GM12874 (cell line): ENCODE data around the gene MAPK13.

Experiments
- TF ChIP-seq, protein P1 (sequence below): IDR thresholded peaks from 2 replicates; pipeline ENCODE4 v1.5.1; 2011; ENCODE audit warnings: low read depth, mild to moderate bottlenecking, control low read depth, low read length, moderate library complexity; ENCODE audit not compliant: insufficient read depth

Gene MAPK13

DNA sequence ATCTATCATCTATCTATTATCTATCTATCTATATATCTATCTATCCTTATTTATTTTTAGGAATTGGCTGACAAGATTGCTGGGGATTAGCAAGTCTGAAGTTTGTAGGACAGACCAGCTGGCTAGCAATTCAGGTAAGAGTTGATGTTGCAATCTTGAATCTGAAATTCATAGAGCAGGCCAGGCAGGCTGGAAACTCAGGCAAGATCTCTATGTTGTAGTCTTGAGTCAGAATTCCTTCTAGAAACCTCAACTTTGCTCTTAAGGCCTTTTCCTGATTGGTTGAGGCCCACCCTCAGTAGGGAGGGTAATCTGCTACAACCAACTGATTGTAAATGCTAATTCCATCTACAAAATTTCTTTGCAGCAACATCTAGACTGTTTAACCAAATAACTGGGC, 19.2 kb downstream of the MAPK13 start:
- TF ChIP-seq, protein P1, sequence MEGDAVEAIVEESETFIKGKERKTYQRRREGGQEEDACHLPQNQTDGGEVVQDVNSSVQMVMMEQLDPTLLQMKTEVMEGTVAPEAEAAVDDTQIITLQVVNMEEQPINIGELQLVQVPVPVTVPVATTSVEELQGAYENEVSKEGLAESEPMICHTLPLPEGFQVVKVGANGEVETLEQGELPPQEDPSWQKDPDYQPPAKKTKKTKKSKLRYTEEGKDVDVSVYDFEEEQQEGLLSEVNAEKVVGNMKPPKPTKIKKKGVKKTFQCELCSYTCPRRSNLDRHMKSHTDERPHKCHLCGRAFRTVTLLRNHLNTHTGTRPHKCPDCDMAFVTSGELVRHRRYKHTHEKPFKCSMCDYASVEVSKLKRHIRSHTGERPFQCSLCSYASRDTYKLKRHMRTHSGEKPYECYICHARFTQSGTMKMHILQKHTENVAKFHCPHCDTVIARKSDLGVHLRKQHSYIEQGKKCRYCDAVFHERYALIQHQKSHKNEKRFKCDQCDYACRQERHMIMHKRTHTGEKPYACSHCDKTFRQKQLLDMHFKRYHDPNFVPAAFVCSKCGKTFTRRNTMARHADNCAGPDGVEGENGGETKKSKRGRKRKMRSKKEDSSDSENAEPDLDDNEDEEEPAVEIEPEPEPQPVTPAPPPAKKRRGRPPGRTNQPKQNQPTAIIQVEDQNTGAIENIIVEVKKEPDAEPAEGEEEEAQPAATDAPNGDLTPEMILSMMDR = no peak

DNA sequence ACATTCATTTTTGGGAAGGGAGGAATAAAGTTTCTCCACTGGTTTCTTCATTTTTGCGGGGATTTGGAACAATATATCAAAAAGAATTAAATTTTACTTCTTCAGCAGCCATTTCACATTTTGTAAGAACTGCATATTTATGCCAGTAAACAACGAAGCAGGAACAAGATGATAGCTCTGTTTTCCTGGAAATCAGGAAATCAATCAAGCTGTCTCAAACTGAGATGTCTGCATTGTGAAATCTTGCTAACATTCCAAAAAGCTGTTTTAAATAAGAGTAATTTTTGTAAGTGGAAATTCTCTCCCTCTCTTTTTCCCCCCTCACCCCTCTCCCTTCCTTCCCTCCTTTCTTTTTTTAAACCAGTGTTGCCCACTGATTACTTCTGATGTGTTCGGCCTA, 20.0 kb downstream of the MAPK13 start:
- TF ChIP-seq, protein P1 = no peak

DNA sequence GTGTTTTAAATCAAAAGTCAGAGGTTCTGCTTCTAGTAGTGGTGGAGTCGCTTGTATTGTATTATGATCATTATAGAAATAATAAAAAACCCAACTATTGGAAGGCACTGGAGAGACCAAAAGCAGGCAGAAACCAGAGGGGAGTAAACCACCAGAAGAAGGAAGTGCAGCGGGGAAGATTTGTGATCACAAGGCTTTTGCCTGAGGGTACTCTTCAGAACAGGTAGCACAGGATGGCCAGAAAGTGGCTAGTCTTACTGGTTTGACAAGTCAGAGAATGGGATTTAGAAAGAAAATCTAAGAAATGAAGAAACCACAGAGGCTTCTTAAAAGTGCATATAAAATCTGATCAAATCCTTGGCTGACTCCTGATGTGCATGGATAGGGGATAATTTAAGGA, 24.0 kb downstream of the MAPK13 start:
- TF ChIP-seq, protein P1 = no peak

DNA sequence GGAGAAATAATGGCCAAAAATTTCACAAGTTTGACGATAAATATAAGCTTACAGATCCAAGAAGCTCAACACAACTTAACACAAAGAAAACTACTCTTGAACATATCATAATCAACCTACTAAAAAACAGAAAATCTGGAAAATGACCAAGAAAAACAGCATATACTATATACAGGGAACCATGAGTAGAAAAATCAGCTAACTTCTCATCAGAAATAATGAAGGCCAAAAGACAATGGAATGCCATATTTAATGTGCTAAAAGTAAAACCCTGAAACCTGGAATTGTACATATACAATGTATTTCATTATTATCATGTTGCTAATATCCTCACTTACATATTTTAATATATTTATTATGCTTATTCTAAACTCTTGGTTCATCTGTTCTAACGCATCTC, 25.3 kb downstream of the MAPK13 start:
- TF ChIP-seq, protein P1 = no peak

DNA sequence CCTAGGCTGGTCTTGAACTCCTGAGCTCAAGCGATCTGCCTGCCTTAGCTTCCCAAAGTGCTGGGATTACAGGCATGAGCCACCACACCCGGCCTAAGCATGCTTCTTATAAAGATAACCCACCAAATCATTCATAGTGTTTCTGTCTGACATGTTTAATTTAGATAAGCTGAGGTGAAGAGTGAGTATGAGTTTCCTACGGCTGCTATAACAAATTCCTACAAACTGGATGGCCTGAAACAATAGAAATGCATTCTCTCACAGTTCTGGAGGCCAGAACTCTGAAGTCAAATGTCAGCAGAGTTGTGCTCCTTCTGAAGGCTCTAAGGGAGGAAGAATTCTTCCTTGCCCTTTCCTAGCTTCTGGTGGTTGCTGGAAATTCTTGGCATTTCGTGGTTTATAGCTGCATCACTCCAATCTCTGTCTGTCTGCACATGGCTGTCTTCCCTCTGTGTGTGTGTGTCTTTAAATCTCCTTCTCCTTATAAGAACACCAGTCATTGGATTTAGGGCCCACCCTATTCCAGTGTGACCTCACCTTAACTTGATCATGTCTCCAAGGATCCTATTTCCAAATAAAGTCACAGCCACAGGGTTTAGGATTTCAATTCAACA, 29.9 kb downstream of the MAPK13 start:
- TF ChIP-seq, protein P1 = no peak

DNA sequence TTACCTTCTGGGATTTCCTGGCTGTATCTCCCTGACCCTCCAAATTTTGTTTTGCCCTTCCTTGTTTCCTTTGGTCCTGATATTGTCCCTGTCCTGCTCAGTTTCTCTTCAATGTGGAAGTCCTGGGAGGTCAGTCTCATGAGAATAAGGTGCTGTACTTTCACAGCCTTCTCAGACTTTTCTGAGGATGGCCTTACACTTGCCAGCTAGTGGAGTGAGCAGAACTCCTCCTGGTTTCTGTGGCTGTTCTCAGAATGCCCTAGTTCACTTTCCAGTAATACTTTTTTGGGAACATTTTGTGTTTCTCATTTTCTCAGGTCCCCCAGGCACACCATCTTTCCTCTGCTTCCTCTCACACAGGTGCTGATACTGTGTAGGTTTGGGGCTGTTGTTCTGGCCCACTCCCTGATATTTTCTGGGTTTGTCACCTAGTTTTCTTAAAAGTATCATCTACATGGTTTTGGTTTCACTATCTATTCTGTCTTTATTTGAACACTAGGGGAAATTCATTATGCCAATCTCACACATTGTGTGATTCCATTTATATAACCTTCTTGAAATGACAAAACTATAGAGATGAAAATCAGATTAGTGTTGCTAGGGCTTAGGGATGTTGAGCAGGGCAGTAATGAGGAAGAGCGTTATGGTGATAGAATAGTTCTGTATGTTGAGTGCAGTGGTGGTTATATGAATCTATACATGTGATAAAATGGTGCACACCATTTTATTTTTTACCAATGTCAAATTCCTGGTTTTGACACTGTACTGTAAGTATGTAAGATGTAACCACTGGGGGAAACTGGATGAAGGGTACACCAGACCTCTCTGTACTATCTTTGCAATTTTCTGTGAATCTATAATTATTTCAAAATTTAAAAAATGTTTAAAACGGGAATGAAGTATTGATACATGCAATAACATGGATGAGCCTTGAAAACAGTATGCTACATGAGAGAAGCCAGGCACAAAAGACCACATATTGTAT, 39.0 kb downstream of the MAPK13 start:
- TF ChIP-seq, protein P1 = no peak

DNA sequence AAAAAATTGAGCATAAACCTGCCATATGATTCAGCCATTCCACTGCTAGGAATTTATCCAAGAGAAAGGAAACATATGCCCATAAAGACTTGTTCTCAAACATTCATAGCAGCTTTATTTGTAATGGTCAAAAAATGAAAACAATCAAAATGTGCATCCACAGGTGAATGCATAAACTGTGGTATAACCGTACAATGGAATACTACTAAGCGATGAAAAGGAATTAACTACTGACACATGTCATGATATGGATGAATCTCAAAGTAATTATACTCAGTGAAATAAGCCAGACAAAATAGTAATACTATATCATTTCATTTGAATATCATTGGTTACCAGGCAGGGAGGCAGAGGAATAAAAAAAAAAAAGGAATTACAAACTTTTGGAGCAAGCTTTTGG, 40.4 kb downstream of the MAPK13 start:
- TF ChIP-seq, protein P1 = no peak
